ENCODE results near the gene C1QB. TPM values are rescaled to one million over a fixed set of nuclear protein-coding genes. Genes with fewer than 3 reads are reported as not detected.

C1QB gene
- total RNA-seq, 4 donors from 2014 or later = 252 to 592 (median 411) TPM

DNA sequence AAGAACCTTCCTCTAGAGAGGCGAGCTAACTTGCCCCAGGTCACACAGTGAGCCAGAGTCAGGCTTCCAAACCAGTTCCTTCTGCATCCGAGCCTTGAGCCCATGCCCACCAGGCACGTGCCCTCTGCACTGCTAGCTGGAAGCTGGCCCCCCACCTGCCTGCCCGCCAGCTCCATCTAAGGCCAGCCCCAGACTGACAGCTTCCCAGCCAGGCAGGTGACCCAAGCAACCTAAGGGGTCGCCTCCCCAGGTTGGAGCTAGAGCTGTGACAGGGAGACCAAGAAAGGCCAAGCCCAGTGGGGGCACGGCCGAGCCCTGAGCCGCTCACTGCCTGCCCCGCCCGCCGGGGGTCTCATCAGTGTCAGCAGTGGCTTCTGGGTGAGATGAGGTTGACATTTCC is 36.5 kb upstream of the C1QB start:
- Histone ChIP-seq H3K4me1 (no peaks in the 10 kb centered on the region), H3K4me3 (no peak overlapping the region), H3K9me3 (no peaks in the 10 kb centered on the region), H3K27ac (no peak overlapping the region), H3K27me3 (peaks cover 0 to 93% of the 10 kb centered on the region in 2 donors), H3K36me3 (no peaks in the 10 kb centered on the region)
- no peak for DNase-seq (ENCODE audit: low spot score in 2 of 2)
- WGBS, 2 donors = 54 to 59% methylated on average over 10 of the region's 11 CpGs
- TF ChIP-seq, protein P1, sequence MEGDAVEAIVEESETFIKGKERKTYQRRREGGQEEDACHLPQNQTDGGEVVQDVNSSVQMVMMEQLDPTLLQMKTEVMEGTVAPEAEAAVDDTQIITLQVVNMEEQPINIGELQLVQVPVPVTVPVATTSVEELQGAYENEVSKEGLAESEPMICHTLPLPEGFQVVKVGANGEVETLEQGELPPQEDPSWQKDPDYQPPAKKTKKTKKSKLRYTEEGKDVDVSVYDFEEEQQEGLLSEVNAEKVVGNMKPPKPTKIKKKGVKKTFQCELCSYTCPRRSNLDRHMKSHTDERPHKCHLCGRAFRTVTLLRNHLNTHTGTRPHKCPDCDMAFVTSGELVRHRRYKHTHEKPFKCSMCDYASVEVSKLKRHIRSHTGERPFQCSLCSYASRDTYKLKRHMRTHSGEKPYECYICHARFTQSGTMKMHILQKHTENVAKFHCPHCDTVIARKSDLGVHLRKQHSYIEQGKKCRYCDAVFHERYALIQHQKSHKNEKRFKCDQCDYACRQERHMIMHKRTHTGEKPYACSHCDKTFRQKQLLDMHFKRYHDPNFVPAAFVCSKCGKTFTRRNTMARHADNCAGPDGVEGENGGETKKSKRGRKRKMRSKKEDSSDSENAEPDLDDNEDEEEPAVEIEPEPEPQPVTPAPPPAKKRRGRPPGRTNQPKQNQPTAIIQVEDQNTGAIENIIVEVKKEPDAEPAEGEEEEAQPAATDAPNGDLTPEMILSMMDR (IDR thresholded peaks at IDR 0.05) = no peak
- no peak for TF ChIP-seq POLR2A (IDR thresholded peaks at IDR 0.05)
- TF ChIP-seq EP300 (IDR thresholded peaks at IDR 0.05) = no peak

DNA sequence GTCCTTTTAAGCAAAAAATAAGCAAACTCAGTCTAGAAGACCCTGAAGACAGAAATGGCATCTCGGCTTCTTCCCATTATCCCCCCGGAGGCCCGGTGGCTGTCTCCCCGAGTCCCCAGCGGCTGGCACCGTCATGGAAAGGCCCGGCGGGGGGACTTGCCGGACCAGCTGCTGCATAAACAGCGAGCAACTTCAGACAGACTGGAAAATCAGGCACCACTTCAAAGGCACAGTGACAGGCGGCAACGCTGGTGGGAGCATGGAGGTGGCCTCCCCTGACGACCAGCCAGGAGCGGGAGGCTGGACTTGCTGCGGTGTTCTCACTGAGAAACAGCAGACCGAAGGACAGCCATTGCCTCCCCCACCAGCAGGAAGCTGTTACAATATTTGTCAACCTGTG is 35.0 kb upstream of the C1QB start:
- H3K36me3 ChIP-seq = no peaks in the 10 kb centered on the region
- no peak overlapping the region for H3K4me3 ChIP-seq
- WGBS, 2 donors = 33 to 45% methylated on average over 15 to 16 of the region's 16 CpGs
- DNase-seq (ENCODE audit: low spot score in 2 of 2) = no peak
- no peak overlapping the region for H3K27ac ChIP-seq
- no peaks in the 10 kb centered on the region for H3K9me3 ChIP-seq
- TF ChIP-seq, protein P1 (IDR thresholded peaks at IDR 0.05) = no peak
- H3K27me3 ChIP-seq = peaks cover 0 to 95% of the 10 kb centered on the region in 2 donors
- no peaks in the 10 kb centered on the region for H3K4me1 ChIP-seq

DNA sequence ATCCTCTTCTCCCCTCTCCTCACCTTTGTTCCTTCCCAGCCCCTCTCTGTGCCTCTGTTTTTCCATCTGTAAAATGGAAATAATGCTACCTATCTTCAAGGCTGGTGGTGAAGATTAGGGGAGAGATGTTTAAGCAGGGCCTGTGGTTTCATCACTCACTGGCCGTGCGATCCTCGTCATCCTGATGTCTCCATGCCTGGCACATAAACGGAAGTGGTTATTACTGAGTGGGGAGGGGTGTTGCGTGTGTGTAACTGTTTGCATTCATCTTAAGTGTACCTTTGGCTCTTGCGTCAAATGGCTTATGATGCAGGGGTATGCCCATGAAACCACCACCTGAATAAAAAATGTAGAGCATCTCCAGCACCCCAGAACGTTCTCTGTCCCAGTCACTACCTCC is 33.8 kb upstream of the C1QB start:
- DNase-seq (ENCODE audit: low spot score in 2 of 2) = no peak
- Histone ChIP-seq H3K4me3 (no peak overlapping the region), H3K27ac (no peak overlapping the region), H3K4me1 (no peaks in the 10 kb centered on the region), H3K27me3 (peaks cover 0 to 96% of the 10 kb centered on the region in 2 donors), H3K9me3 (no peaks in the 10 kb centered on the region), H3K36me3 (no peaks in the 10 kb centered on the region)
- TF ChIP-seq, protein P1 (IDR thresholded peaks at IDR 0.05) = no peak
- TF ChIP-seq POLR2A (IDR thresholded peaks at IDR 0.05) (no peak), EP300 (IDR thresholded peaks at IDR 0.05) (no peak)
- WGBS, 2 donors = 79 to 80% methylated on average over 7 of the region's 7 CpGs

DNA sequence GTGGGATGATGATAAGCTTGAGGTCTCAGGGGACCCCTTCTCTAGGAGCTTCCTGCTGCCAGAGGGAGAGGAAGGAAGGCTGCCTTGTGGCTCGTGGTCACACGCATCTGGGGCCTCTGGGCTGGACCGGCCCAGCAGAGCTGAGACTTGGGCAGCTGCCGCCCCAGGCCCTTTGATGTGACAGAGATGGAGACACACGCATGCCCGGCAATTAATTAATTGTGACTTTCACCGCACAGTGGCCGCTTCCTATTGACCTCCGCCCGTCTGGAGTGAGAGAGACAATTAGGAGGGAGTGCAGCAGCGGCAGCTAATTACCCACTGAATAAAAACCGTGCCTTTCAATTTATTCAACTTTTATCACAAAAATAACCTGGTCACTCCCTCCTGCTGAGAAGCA is 33.2 kb upstream of the C1QB start:
- 38 to 55% methylated on average over 12 of the region's 12 CpGs for WGBS, 2 donors
- peaks cover 0 to 95% of the 10 kb centered on the region in 2 donors for H3K27me3 ChIP-seq
- H3K4me3 ChIP-seq = no peak overlapping the region

GRCh38 chr1:22621761-22622160 is 31.3 kb upstream of the C1QB start:
- no peak overlapping the region for H3K27ac ChIP-seq
- 34 to 58% methylated on average over 4 of the region's 4 CpGs for WGBS, 2 donors
- no peaks in the 10 kb centered on the region for H3K36me3 ChIP-seq
- TF ChIP-seq, protein P1 (IDR thresholded peaks at IDR 0.05) = no peak
- TF ChIP-seq POLR2A (IDR thresholded peaks at IDR 0.05) = no peak
- TF ChIP-seq EP300 (IDR thresholded peaks at IDR 0.05) = no peak
- H3K4me1 ChIP-seq = no peaks in the 10 kb centered on the region
- H3K9me3 ChIP-seq = no peaks in the 10 kb centered on the region
- H3K27me3 ChIP-seq = peaks cover 0 to 95% of the 10 kb centered on the region in 2 donors
- H3K4me3 ChIP-seq = no peak overlapping the region
- DNase-seq (ENCODE audit: low spot score in 2 of 2) = no peak

More for the DNA sequence above, 33.2 kb upstream of the C1QB start:
- no peak overlapping the region for H3K27ac ChIP-seq
- H3K4me1 ChIP-seq = no peaks in the 10 kb centered on the region
- DNase-seq (ENCODE audit: low spot score in 2 of 2) = no peak
- no peaks in the 10 kb centered on the region for H3K36me3 ChIP-seq
- no peaks in the 10 kb centered on the region for H3K9me3 ChIP-seq
- TF ChIP-seq EP300 (IDR thresholded peaks at IDR 0.05) (no peak), POLR2A (IDR thresholded peaks at IDR 0.05) (no peak)
- TF ChIP-seq, protein P1 (IDR thresholded peaks at IDR 0.05) = no peak
